ENCODE results near the gene TRIM2. TPM values are rescaled to one million over a fixed set of nuclear protein-coding genes. Genes with fewer than 3 reads are reported as not detected.

TRIM2 gene
- polyA plus RNA-seq, 3 donors, result 0.50 to 0.96 (median 0.76) TPM

- peak overlapping the region; percentile 99 for H3K4me2 ChIP-seq (replicated peaks; ENCODE audit: extremely low read depth, low read length, poor library complexity, severe bottlenecking)
- no peaks in the 10 kb centered on the region for H3K36me3 ChIP-seq (replicated peaks in 1 of 2; ENCODE audit: control insufficient read depth in 1 of 2, insufficient read depth in 2 of 2, low read length in 2 of 2)
- no peak for TF ChIP-seq CTCF (IDR thresholded peaks at IDR 0.05)
- peak overlapping the region; percentile 63 for H3K9ac ChIP-seq (ENCODE audit: insufficient read depth, low read length, poor library complexity, severe bottlenecking)
- no peaks in the 10 kb centered on the region for H4K20me1 ChIP-seq (ENCODE audit: insufficient read depth, low read length)
- 0% methylated on average over 19 of the region's 44 CpGs for WGBS (ENCODE audit: insufficient coverage)
- H3K79me2 ChIP-seq (ENCODE audit: insufficient read depth, low read length), result peaks cover 53% of the 10 kb centered on the region
- Mint-ChIP-seq H3K4me1 (peaks cover 43% of the 10 kb centered on the region), H3K9me3 (no peaks in the 10 kb centered on the region), H3K36me3 (peaks cover 0 to 2% of the 10 kb centered on the region in 2 donors), H3K4me3 (peak overlapping the region; percentile 88 to 95), H3K27ac (peak overlapping the region in 2 of 7 donors; percentile 3 to 25), H3K27me3 (ENCODE audit: low read depth in 3 of 3) (peaks cover 7 to 10% (median 8%) of the 10 kb centered on the region in 3 donors)
- peak; percentile 10 to 31 (median 12) for DNase-seq
- peak overlapping the region; percentile 97 for H2AFZ ChIP-seq (ENCODE audit: insufficient read depth, low read depth, low read length, poor library complexity, severe bottlenecking)
- peaks cover 0 to 5% of the 10 kb centered on the region in 2 donors for H3K27me3 ChIP-seq (ENCODE audit: control insufficient read depth in 2 of 2, insufficient read depth in 2 of 2, low read length in 2 of 2)
- intact Hi-C loops (cut with micrococcal nuclease), result loop anchor here (5.0 to 10.0 kb wide), 3 partner anchors 87 to 410 kb away; no protein-coding TSS in a partner anchor
- peaks cover 20 to 32% of the 10 kb centered on the region in 2 donors for H3K4me1 ChIP-seq (ENCODE audit: control insufficient read depth in 1 of 2, insufficient read depth in 2 of 2, low read length in 2 of 2)
- peak overlapping the region; percentile 64 to 91 (median 81) for H3K4me3 ChIP-seq (replicated peaks in 1 of 3; ENCODE audit: low read depth in 2 of 3, low read length in 3 of 3)
- no peak overlapping the region for H3K27ac ChIP-seq (ENCODE audit: low read depth in 1 of 2, low read length in 2 of 2)
- H3K9me3 ChIP-seq (replicated peaks in 1 of 2; ENCODE audit: control insufficient read depth in 1 of 2, insufficient read depth in 1 of 2, low read length in 2 of 2), result no peaks in the 10 kb centered on the region
These were observed 141.1 kb downstream of the TRIM2 start for GRCh38 chr4:153345012-153345981.

GRCh38 chr4:153346031-153346430 is 141.8 kb downstream of the TRIM2 start:
- Mint-ChIP-seq H3K4me1 (peaks cover 43% of the 10 kb centered on the region), H3K9me3 (no peaks in the 10 kb centered on the region), H3K4me3 (peak overlapping the region; percentile 88 to 95), H3K27me3 (ENCODE audit: low read depth in 3 of 3) (peaks cover 6 to 7% (median 6%) of the 10 kb centered on the region in 3 donors), H3K36me3 (peaks cover 0 to 3% of the 10 kb centered on the region in 2 donors), H3K27ac (no peak overlapping the region)
- Histone ChIP-seq H3K36me3 (replicated peaks in 1 of 2; ENCODE audit: control insufficient read depth in 1 of 2, insufficient read depth in 2 of 2, low read length in 2 of 2) (no peaks in the 10 kb centered on the region), H3K4me3 (replicated peaks in 1 of 3; ENCODE audit: low read depth in 2 of 3, low read length in 3 of 3) (peak overlapping the region in 1 of 3 experiments; percentile 91), H3K4me1 (ENCODE audit: control insufficient read depth in 1 of 2, insufficient read depth in 2 of 2, low read length in 2 of 2) (peaks cover 20 to 32% of the 10 kb centered on the region in 2 donors), H3K27ac (ENCODE audit: low read depth in 1 of 2, low read length in 2 of 2) (no peak overlapping the region), H2AFZ (ENCODE audit: insufficient read depth, low read depth, low read length, poor library complexity, severe bottlenecking) (peak overlapping the region; percentile 97), H3K9me3 (replicated peaks in 1 of 2; ENCODE audit: control insufficient read depth in 1 of 2, insufficient read depth in 1 of 2, low read length in 2 of 2) (no peaks in the 10 kb centered on the region), H4K20me1 (ENCODE audit: insufficient read depth, low read length) (no peaks in the 10 kb centered on the region), H3K27me3 (ENCODE audit: control insufficient read depth in 2 of 2, insufficient read depth in 2 of 2, low read length in 2 of 2) (peaks cover 0 to 5% of the 10 kb centered on the region in 2 donors), H3K9ac (ENCODE audit: insufficient read depth, low read length, poor library complexity, severe bottlenecking) (no peak overlapping the region), H3K4me2 (replicated peaks; ENCODE audit: extremely low read depth, low read length, poor library complexity, severe bottlenecking) (peak overlapping the region; percentile 99), H3K79me2 (ENCODE audit: insufficient read depth, low read length) (peaks cover 58% of the 10 kb centered on the region)
- no peak for DNase-seq
- intact Hi-C loops (cut with micrococcal nuclease), result loop anchor here (5.0 to 10.0 kb wide), 3 partner anchors 86 to 409 kb away; no protein-coding TSS in a partner anchor
- TF ChIP-seq CTCF (IDR thresholded peaks at IDR 0.05), result no peak
- no CpG with 5 or more reads among the region's 2 CpGs for WGBS (ENCODE audit: insufficient coverage)

All from CD14-positive monocyte (primary cell).